Left ventricle myocardium superior (tissue), 1 donor: ENCODE measurements around the gene IGF2BP2. TPM values are rescaled to one million over a fixed set of nuclear protein-coding genes. Genes with fewer than 3 reads are reported as not detected.
"Not testable (repeated sequence)": the region's sequence is repeated elsewhere in the genome, so short reads cannot be mapped to it uniquely, and the experiment has no call there.

Experiments used
- ATAC-seq: fragments of 200-7000 bp; cut with Tn5 transposase; one replicate; pipeline ENCODE4 v1.9.1; 2020; ENCODE audit warnings: mild to moderate bottlenecking, moderate library complexity
- DNase-seq: peaks from one replicate; pipeline ENCODE4 v3.0.0-alpha.2; 2020
- intact Hi-C: fragments of 100-400 bp; cut with micrococcal nuclease; formaldehyde crosslinking; loops from one replicate; pipeline ENCODE4 v1.11.0; 2022
- long read RNA-seq: library from polyadenylated mRNA; unstranded; transcript quantifications from one replicate; pipeline ENCODE4 v2.0.0, GENCODE V29; 2021
- total RNA-seq: library from RNA; stranded (reverse); fragmentation: NEBNext Ultra II Directional; extraction: Animal tissue kit (Norgen Biotek cat#: 25700); gene quantifications from one replicate; pipeline ENCODE4 v1.2.1, GENCODE V29; 2021
- donor health status: DM: no; HTN: yes; CAD: no; lungs with severe emphysema.

IGF2BP2 gene
- 16.7 TPM for total RNA-seq
- long read RNA-seq, partial matches to known transcripts, result 1 of 3 reads
- long read RNA-seq, other reads (novel, unspliced or antisense), result 0 of 3 reads

DNA sequence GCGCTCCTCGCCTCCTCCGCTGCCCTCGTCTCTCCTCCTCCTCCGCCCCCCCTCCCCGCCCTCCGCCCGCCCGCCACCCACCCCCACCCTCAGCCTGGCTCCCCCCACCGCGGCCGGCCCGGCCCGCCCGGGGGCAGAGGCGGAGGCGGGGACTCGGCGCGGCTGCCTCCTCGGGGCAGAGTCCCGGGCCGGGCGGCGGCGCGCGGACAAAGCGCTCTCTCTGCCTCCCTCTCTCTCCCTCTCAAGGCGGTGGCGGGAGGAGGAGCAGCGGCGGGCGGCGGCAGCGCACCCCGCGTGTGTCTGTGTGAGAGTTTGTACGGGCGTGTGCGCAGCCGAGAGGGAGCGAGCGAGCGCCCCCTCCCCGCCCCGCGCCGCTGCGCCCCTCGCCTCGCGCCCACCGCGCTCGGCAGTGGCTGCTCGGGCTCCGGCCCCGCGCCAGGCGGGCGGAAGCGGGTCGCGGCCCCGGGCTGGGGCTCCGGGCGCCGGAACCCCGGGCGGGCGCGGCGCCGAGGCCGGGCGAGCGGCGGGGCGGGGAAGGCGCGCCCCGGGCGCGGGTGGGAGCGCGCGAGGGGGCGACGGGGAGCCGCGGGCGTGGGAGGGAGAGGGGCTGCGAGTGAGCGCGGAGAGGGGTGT, at the start of gene IGF2BP2:
Gene IGF2BP2 (minus strand): TSS at position 37 of the 633 bp plus-strand sequence. CDS start 82 bp downstream, outside the sequence.
- peak; percentile 85 for ATAC-seq
- intact Hi-C loops, result no loop called here
- peak; percentile 84 for DNase-seq

DNA sequence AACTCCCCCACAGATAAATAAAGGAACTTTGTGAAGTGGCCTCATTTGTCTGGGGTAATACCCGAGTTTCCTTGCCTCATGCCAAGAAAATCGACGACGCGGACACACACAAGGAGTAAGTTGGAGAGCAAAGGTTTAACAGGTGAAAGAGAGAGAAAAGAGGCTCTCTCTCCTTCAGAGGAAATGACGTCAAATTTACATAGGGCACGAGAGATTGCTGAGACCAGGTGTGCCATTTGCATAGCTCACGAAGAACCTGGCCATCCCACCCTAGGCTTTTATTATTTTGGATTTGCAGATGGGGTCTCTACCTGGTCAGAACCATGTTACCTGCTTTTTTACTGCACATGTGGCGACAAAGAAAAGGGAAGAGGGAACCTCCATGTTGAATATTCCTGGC, 49.3 kb upstream of the IGF2BP2 start:
- DNase-seq, result no peak
- no peak for ATAC-seq
- intact Hi-C loops, result no loop called here

DNA sequence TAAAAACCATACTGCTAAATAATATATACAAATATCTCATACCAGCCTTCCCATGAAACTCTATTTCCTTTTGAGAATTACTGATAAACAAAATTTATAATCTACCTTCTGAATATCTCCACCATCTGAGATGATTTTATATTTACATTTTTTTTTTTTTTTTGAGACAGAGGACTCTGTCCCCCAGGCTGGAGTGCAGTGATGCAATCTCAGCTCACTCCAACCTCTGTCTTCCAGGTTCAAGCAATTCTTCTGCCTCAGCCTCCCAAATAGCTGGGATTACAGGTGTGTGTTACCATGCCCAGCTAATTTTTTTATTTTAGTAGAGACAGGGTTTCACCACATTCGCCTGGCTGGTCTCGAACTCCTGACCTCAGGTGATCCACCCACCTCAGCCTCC, 42.8 kb upstream of the IGF2BP2 start:
- DNase-seq (no peak), ATAC-seq (no peak)
- intact Hi-C loops, result no loop called here

- DNase-seq (no peak), ATAC-seq (no peak)
- intact Hi-C loops, result no loop called here
These were observed 42.2 kb upstream of the IGF2BP2 start for GRCh38 chr3:185866995-185867394.

DNA sequence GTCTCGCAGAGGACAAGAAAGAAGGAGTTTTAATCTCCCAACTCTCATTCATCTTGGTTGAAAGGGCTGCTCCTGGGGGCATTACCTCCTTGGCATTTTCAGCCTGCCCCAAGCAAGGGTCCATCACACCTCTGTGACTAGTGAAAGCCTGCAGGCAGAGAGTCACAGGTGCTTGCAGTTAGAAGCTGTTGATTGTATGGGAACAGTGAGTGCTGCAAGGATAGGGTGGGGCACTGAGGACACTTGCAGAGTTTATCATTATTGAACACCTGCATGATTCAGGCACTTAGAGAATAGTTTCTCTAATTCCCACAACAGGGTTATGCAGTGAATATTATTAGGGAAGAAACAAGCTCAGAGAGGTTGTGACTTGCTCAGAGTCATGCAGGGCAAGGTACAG, 41.7 kb upstream of the IGF2BP2 start:
- DNase-seq (no peak), ATAC-seq (no peak)
- intact Hi-C loops, result no loop called here

DNA sequence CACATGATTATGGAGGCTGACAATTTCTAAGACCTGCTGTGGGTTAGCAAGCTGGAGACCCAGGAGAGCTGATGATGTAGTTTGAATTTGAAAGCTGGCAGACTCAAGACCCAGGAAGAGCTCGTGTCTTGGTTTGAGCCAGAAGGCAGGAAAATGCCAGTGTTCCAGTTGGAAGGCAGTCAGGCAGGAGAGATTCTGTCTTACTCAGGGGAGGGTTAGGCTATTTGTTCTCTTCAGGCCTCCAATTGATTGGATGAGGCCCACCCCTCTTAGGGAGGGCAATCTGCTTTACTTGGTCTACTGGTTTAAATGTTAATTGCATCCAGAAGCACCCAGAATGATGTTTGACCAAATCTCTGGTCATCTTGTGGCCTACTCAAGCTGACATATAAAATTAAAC, 40.4 kb upstream of the IGF2BP2 start:
- DNase-seq (no peak), ATAC-seq (no peak)
- intact Hi-C loops, result no loop called here

DNA sequence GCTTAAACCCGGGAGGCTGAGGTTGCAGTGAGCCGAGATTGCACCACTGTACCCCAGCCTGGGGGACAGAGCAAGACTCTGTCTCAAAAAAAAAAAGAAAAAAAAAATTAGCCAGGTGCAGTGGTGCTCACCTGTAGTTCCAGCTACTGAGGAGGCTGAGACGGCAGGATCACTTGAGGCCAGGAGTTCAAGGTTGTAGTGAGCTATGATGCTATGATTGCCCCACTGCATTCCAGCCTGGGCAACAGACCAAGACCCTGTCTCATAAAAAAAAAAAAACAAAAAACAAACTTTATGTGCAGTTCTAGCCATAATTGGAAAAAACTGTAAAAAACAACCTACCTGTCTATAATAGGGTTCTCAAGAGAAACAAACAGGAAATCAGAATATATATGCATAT, 39.9 kb upstream of the IGF2BP2 start:
- no peak for ATAC-seq
- intact Hi-C loops, result no loop called here
- DNase-seq, result no peak

GRCh38 chr3:185862920-185863319, 38.1 kb upstream of the IGF2BP2 start:
- no peak for ATAC-seq
- intact Hi-C loops, result no loop called here

GRCh38 chr3:185859294-185859972, 34.6 kb upstream of the IGF2BP2 start:
- intact Hi-C loops, result no loop called here
- no peak for ATAC-seq
- DNase-seq, result no peak

More at GRCh38 chr3:185862920-185863319, 38.1 kb upstream of the IGF2BP2 start:
- DNase-seq, result no peak

DNA sequence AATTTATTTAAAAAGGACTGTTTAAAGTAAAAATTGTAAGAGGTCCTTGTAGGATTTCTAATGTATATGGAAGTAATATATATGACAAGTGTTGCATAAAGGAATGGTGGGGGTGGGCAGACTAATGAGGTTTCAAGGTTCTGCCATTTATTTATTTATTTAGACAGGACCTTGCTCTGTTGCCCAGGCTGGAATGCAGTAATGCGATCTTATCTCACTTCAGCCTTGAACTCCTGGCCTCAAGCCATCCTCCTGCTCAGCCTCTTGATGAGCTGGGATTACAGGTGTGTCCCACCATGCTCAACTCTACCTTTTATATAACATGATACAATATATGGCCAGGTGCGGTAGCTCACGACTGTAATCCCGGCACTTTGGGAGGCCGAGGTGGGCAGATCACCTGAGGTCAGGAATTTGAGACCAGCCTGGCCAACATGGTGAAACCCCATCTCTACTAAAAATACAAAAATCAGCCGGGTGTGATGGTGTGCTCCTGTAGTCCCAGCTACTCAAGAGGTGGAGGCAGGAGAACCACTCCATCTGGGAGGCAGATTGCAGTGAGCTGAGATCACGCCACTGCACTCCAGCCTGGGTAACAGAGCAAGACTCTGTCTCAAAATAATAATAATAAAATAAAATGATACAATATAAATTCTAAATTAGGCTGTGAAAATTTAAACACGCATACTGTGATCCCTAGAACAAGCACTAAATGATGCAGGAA, 33.8 kb upstream of the IGF2BP2 start:
- ATAC-seq (no peak), DNase-seq (no peak)
- intact Hi-C loops, result no loop called here

DNA sequence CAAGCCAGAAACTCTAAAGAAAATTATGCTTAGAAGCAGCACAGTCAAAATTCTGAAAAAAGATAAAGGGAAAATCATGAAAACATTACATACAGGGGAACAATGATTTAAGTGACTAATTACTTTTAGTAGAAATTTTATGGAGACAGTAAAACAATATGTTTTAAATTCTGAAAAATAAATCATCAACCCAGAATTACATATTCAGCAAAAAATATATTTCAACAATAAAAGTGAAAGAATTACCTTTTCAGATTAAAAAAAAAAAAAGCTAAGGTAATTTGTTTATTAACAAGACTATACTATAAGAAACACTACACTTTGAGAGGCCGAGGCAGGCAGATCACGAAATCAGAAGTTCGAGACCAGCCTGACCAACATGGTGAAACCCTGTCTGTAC, 32.4 kb upstream of the IGF2BP2 start:
- no peak for ATAC-seq
- DNase-seq, result no peak
- intact Hi-C loops, result no loop called here

DNA sequence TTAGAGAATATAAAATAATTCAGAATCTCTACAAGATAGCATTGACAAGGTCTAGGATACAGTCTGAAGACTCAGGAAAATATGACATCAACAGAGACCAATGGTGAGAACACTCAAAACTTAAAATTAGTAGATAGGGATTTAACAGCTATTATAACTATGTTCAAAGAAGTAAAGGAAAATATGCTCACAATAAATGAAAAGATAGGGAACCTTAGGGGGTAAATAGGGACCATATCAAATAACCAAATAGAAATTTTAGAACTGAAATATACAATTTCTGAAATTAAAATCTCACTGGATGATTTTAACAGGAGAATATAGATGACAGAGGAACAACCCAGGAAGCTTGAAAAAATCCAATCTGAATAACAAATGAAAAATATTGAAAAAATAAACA, 31.8 kb upstream of the IGF2BP2 start:
- DNase-seq (no peak), ATAC-seq (no peak)
- intact Hi-C loops, result no loop called here

GRCh38 chr3:185853771-185854170, 28.9 kb upstream of the IGF2BP2 start:
- DNase-seq, intact Hi-C loops, ATAC-seq: not testable (repeated sequence)

DNA sequence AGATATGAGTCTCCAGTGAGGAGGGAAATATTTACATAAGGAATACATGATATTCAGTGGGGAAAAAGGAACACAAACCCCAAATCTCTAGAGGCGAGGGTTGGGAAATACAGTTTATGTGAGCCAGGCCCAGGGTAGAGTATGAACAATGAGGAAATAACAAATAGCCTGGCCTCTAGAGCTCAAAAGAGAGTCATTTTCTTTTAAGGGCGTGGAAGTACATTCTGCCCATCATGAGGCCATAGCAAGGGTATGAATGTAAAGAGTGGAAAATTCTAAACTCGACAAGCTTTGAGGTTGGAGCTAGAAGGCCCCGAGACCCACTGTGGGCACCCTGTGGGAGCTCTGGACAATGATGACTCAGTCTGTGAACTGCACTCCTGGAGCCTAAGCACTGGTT, 27.8 kb upstream of the IGF2BP2 start:
- DNase-seq (no peak), ATAC-seq (no peak)
- intact Hi-C loops, result no loop called here

GRCh38 chr3:185851959-185852358, 27.1 kb upstream of the IGF2BP2 start:
- ATAC-seq (no peak), DNase-seq (no peak)
- intact Hi-C loops, result no loop called here

DNA sequence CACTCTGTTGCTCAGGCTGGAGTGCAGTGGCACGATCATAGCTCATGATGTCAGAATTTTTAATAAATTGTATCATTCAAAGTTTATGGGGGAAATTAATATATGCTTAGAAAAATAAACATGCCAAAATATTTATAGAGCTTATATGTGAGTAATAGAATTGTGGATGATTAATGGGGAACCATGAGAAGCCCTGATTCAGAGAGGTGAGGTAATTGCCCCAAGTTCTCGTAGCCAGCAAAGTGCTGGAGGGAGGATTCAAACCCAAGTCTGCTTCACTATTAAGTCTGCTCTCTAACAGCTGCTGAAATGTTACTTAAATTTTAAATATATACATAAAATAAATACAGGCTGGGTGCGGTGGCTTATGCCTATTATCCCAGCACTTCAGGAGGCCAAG, 26.2 kb upstream of the IGF2BP2 start:
- intact Hi-C loops, result no loop called here
- DNase-seq (no peak), ATAC-seq (no peak)

DNA sequence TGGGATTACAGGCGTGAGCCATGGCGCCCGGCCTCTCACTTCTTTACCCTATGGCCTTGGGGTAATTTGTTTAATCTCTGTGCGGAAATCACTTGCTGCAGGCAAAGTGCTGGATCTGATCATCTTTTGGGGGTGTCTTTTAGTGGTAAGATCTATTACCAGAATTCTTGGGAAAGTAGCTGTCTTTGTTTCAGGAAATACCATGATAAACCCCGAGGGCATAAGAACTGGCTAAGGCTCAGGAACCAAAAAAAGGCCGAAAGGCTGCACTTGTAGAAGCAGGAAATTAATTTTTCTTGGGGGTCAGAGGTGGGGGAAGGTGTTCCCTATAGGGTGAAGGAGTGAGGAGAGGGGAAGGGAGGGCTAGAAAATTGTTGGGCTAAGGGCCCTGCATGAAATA, 22.7 kb upstream of the IGF2BP2 start:
- intact Hi-C loops, result no loop called here
- DNase-seq, result no peak
- ATAC-seq, result no peak

DNA sequence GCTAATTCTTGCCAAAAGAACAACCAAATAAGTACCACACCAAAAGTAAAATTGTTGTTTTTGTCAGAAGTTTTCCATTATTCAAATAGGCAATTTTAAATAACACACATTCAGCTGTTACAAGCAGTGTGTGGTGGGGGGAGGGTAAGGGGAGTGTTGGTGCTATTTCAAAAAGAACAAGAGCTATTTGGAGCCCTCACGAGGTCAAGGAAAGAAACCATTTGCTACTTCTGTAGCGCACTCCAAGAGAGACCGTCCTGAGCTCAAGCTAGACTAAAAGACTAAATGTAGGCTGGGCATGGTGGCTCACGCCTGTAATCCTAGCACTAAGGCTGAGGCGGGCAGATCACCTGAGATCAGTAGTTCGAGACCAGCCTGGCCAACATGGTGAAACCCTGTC, 21.2 kb upstream of the IGF2BP2 start:
- intact Hi-C loops, result no loop called here
- DNase-seq (no peak), ATAC-seq (peak; percentile 35)

DNA sequence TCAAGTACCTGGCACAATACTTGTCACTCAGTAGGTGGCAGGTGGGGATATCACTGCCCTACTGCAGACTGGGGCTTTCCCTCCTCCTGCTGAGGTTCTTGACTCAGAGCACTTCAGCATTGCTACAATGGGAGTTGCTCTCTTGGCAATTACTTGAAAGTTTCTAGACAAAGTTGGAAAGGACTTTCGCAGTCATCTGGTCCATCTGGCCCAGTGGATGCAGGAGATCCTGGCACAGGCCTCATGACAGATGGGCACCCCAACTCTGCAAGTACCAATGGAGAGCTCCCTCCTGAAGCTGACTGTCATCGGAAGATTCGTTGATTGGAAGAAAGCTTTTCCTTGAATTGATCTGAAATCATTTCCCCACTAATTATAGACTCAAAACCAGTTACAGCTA, 19.2 kb upstream of the IGF2BP2 start:
- intact Hi-C loops, result no loop called here
- DNase-seq (no peak), ATAC-seq (no peak)

DNA sequence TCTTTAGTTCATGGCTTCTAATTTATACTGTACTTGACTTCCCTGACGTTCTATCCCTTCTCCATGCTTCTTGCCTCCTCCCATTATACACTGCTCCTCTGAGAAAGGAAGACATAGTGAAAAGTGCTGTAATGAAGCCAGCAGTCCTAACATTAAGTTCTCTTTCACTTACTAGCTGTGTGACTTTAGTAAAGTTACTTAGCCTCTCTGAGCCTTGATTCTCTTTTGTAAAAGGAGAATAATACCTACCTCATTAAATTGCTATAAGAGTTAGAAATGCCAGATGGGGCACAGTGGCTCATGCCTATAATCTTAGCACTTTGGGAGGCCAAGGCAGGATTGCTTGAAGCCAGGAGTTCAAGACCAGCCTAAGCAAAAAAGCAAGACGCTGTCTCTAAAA, 18.8 kb upstream of the IGF2BP2 start:
- DNase-seq (no peak), ATAC-seq (no peak)
- intact Hi-C loops, result no loop called here
